SJSA1 (cell line): Measurements from ENCODE around the gene MYO5A. TPM values are rescaled to one million over a fixed set of nuclear protein-coding genes. Genes with fewer than 3 reads are reported as not detected.
A peak's percentile ranks its signal among the peaks of the same experiment; 100 is the strongest.
"Not testable (repeated sequence)": the region's sequence is repeated elsewhere in the genome, so short reads cannot be mapped to it uniquely, and the experiment has no call there.

Experiments used
- DNase-seq, 2 experiments: peaks; one replicate each; pipeline ENCODE4 v3.0.0-alpha.2; 2015 to 2020; ENCODE audit warnings: low spot score in 2 of 2, low read depth in 1 of 2
- H3K27ac ChIP-seq: fragments of 250-450 bp; sonication (Bioruptor Pico); 2 replicates; pipeline ENCODE4 v1.5.1; 2020; ENCODE audit warnings: mild to moderate bottlenecking, moderate library complexity
- H3K27me3 ChIP-seq: fragments of 250-450 bp; sonication (Bioruptor Pico); replicated peaks from 2 replicates; pipeline ENCODE4 v1.5.1; 2020; ENCODE audit warnings: mild to moderate bottlenecking, moderate library complexity
- H3K36me3 ChIP-seq: fragments of 250-450 bp; sonication (Bioruptor Pico); 2 replicates; pipeline ENCODE4 v1.5.1; 2020; ENCODE audit warnings: mild to moderate bottlenecking
- H3K4me1 ChIP-seq: fragments of 250-450 bp; sonication (Bioruptor Pico); replicated peaks from 2 replicates; pipeline ENCODE4 v1.6.1; 2021; ENCODE audit warnings: mild to moderate bottlenecking
- H3K4me3 ChIP-seq: fragments of 250-450 bp; sonication (Bioruptor Pico); 2 replicates; pipeline ENCODE4 v1.5.1; 2020; ENCODE audit warnings: mild to moderate bottlenecking
- H3K9me3 ChIP-seq: fragments of 250-450 bp; sonication (Bioruptor Pico); replicated peaks from 2 replicates; pipeline ENCODE4 v1.5.1; 2020; ENCODE audit warnings: mild to moderate bottlenecking
- total RNA-seq: library from RNA; depleted of rRNA; stranded (reverse); fragments of >200 nt; shearing (Covaris generic); gene quantifications from 2 replicates; pipeline ENCODE4 v1.2.3, GENCODE V29; 2014

MYO5A gene
- total RNA-seq, 1 experiment from 2014 or later: 36.3 TPM

GRCh38 chr15:52527196-52527910 is 1.3 kb downstream of the MYO5A start:
- Histone ChIP-seq H3K36me3 (peaks cover 4% of the 10 kb centered on the region; the same call in 1 of the 2 replicates), H3K27me3 (no peaks in the 10 kb centered on the region), H3K9me3 (no peaks in the 10 kb centered on the region), H3K4me3 (peak overlapping the region; percentile 91), H3K4me1 (peaks cover 34% of the 10 kb centered on the region), H3K27ac (no peak overlapping the region)
- DNase-seq: no peak

GRCh38 chr15:52524223-52525136 is 4.2 kb downstream of the MYO5A start:
- Histone ChIP-seq H3K4me1 (peaks cover 32% of the 10 kb centered on the region), H3K27me3 (no peaks in the 10 kb centered on the region), H3K9me3 (no peaks in the 10 kb centered on the region), H3K36me3 (peaks cover 4% of the 10 kb centered on the region; the same call in 1 of the 2 replicates), H3K4me3 (no peak overlapping the region), H3K27ac (no peak overlapping the region)
- DNase-seq: no peak

- Histone ChIP-seq H3K4me1 (peaks cover 26% of the 10 kb centered on the region), H3K9me3 (no peaks in the 10 kb centered on the region), H3K36me3 (no peaks in the 10 kb centered on the region), H3K4me3 (no peak overlapping the region), H3K27me3 (no peaks in the 10 kb centered on the region), H3K27ac (peak overlapping the region; percentile 15; the same call in 1 of the 2 replicates)
- no peak for DNase-seq
Measured at GRCh38 chr15:52523647-52524046, 5.0 kb downstream of the MYO5A start.

- no peaks in the 10 kb centered on the region for H3K36me3 ChIP-seq
- DNase-seq: peak in 1 of 2 experiments; percentile 78
- peak overlapping the region; percentile 69 for H3K27ac ChIP-seq
- peaks cover 23% of the 10 kb centered on the region for H3K4me1 ChIP-seq
- no peaks in the 10 kb centered on the region for H3K27me3 ChIP-seq
- no peaks in the 10 kb centered on the region for H3K9me3 ChIP-seq
- H3K4me3 ChIP-seq: no peak overlapping the region
Measured at GRCh38 chr15:52523192-52523591, 5.5 kb downstream of the MYO5A start.

GRCh38 chr15:52521682-52522081 is 7.0 kb downstream of the MYO5A start:
- H3K27me3 ChIP-seq: no peaks in the 10 kb centered on the region
- H3K4me1 ChIP-seq: peaks cover 16% of the 10 kb centered on the region
- no peaks in the 10 kb centered on the region for H3K9me3 ChIP-seq
- no peaks in the 10 kb centered on the region for H3K36me3 ChIP-seq
- H3K27ac ChIP-seq: no peak overlapping the region
- H3K4me3 ChIP-seq: no peak overlapping the region
- no peak for DNase-seq

- Histone ChIP-seq H3K36me3 (no peaks in the 10 kb centered on the region), H3K27me3 (no peaks in the 10 kb centered on the region), H3K27ac (no peak overlapping the region), H3K4me3 (no peak overlapping the region), H3K9me3 (no peaks in the 10 kb centered on the region), H3K4me1 (peaks cover 16% of the 10 kb centered on the region)
- DNase-seq: no peak
Measured at GRCh38 chr15:52520421-52520820, 8.3 kb downstream of the MYO5A start.

- no peaks in the 10 kb centered on the region for H3K27me3 ChIP-seq
- no peaks in the 10 kb centered on the region for H3K36me3 ChIP-seq
- no peak overlapping the region for H3K4me3 ChIP-seq
- no peaks in the 10 kb centered on the region for H3K9me3 ChIP-seq
- H3K4me1 ChIP-seq: peaks cover 14% of the 10 kb centered on the region
- no peak overlapping the region for H3K27ac ChIP-seq
- DNase-seq: no peak
Measured at GRCh38 chr15:52518487-52519371, 10.0 kb downstream of the MYO5A start.

GRCh38 chr15:52517014-52517413 is 11.7 kb downstream of the MYO5A start:
- Histone ChIP-seq H3K36me3 (no peaks in the 10 kb centered on the region), H3K4me1 (no peaks in the 10 kb centered on the region), H3K9me3 (no peaks in the 10 kb centered on the region), H3K27me3 (no peaks in the 10 kb centered on the region), H3K4me3 (no peak overlapping the region), H3K27ac (no peak overlapping the region)
- no peak for DNase-seq

GRCh38 chr15:52515343-52515742 is 13.3 kb downstream of the MYO5A start:
- Histone ChIP-seq H3K9me3 (no peaks in the 10 kb centered on the region), H3K27me3 (no peaks in the 10 kb centered on the region), H3K27ac (no peak overlapping the region), H3K4me3 (no peak overlapping the region), H3K4me1 (no peaks in the 10 kb centered on the region), H3K36me3 (no peaks in the 10 kb centered on the region)
- DNase-seq: no peak

GRCh38 chr15:52514482-52514881 is 14.2 kb downstream of the MYO5A start:
- H3K27me3 ChIP-seq: no peaks in the 10 kb centered on the region
- H3K27ac ChIP-seq: no peak overlapping the region
- H3K36me3 ChIP-seq: no peaks in the 10 kb centered on the region
- H3K9me3 ChIP-seq: no peaks in the 10 kb centered on the region
- H3K4me1 ChIP-seq: no peaks in the 10 kb centered on the region
- H3K4me3 ChIP-seq: no peak overlapping the region
- no peak for DNase-seq

GRCh38 chr15:52512869-52513268 is 15.8 kb downstream of the MYO5A start:
- not testable (repeated sequence) for DNase-seq, H3K36me3 ChIP-seq, H3K27me3 ChIP-seq, H3K4me1 ChIP-seq, H3K9me3 ChIP-seq, H3K27ac ChIP-seq, H3K4me3 ChIP-seq

GRCh38 chr15:52511084-52511483 is 17.6 kb downstream of the MYO5A start:
- Histone ChIP-seq H3K27me3 (no peaks in the 10 kb centered on the region), H3K4me1 (no peaks in the 10 kb centered on the region), H3K36me3 (no peaks in the 10 kb centered on the region), H3K27ac (no peak overlapping the region), H3K4me3 (no peak overlapping the region), H3K9me3 (no peaks in the 10 kb centered on the region)
- no peak for DNase-seq

- Histone ChIP-seq H3K4me3 (no peak overlapping the region), H3K9me3 (no peaks in the 10 kb centered on the region), H3K4me1 (no peaks in the 10 kb centered on the region), H3K27me3 (no peaks in the 10 kb centered on the region), H3K36me3 (no peaks in the 10 kb centered on the region), H3K27ac (no peak overlapping the region)
- no peak for DNase-seq
Measured at GRCh38 chr15:52509500-52510245, 19.0 kb downstream of the MYO5A start.
